A549 (cell line): ENCODE measurements around the gene CELSR1. TPM values are rescaled to one million over a fixed set of nuclear protein-coding genes. Genes with fewer than 3 reads are reported as not detected.

Source experiments
- ATAC-seq, 2 experiments: fragments of 200-7000 bp in 1 of 2; fragments of >200 bp in 1 of 2; cut with Nextera tagmentation in 1 of 2; cut with Tn5 transposase in 1 of 2; 3 replicates each; pipeline versions ENCODE4 v1.8.0 to v1.9.1; 2018 to 2020; ENCODE audit warnings: mild to moderate bottlenecking in 1 of 2, moderate library complexity in 1 of 2
- CTCF ChIA-PET: fragments of 300-600 bp; sonication (Branson Sonifier 250); formaldehyde crosslinking; extraction: SDS; loops from one replicate; lab custom pipeline; 2021; ENCODE audit warnings: antibody characterized with exemption, inconsistent platforms; lab: Yijun Ruan, JAX
- POLR2A ChIA-PET: fragments of 350-600 bp; formaldehyde crosslinking; extraction: SDS; loops from one replicate; lab custom pipeline; 2021; ENCODE audit warnings: antibody characterized with exemption, inconsistent platforms; lab: Yijun Ruan, JAX
- DNase-seq, 2 experiments: peaks; one replicate each; pipeline versions ENCODE4 v3.0.0 to v3.0.0-alpha.2; 2011 to 2016; ENCODE audit warnings: low read depth in 1 of 2, low spot score in 1 of 2
- FAIRE-seq: peaks from 2 replicates; lab custom pipeline; 2011; peaks lifted over from hg19 to GRCh38; lab: Jason Lieb, UNC
- H3K27ac ChIP-seq, 2 experiments: fragments of >200 bp; sonication (Bioruptor Twin); formaldehyde crosslinking; 3 replicates each; pipeline ENCODE4 v1.5.1; 2016 to 2017
- H3K4me1 ChIP-seq: fragments of >200 bp; sonication (Bioruptor Twin); formaldehyde crosslinking; 3 replicates; pipeline ENCODE4 v1.6.1; 2016
- H3K4me2 ChIP-seq: fragments of >200 bp; sonication (Bioruptor Twin); formaldehyde crosslinking; 3 replicates; pipeline ENCODE4 v1.6.1; 2016
- H3K4me3 ChIP-seq: fragments of >200 bp; sonication (Bioruptor Twin); formaldehyde crosslinking; 3 replicates; pipeline ENCODE4 v1.5.1; 2016
- H3K9me3 ChIP-seq: fragments of >200 bp; sonication (Bioruptor Twin); formaldehyde crosslinking; 3 replicates; pipeline ENCODE4 v1.6.1; 2016
- CBX2 ChIP-seq: fragments of 200-600 bp; sonication (generic); IDR thresholded peaks from 2 replicates; pipeline ENCODE4 v1.6.1; 2016; ENCODE audit warnings: low read depth, mild to moderate bottlenecking, borderline replicate concordance
- CBX8 ChIP-seq: fragments of 200-600 bp; sonication (generic); IDR thresholded peaks from 2 replicates; pipeline ENCODE4 v1.6.1; 2016
- CHD4 ChIP-seq: fragments of 200-600 bp; sonication (generic); IDR thresholded peaks from 2 replicates; pipeline ENCODE4 v1.6.1; 2016; ENCODE audit warnings: antibody characterized with exemption, mild to moderate bottlenecking, borderline replicate concordance
- EHMT2 ChIP-seq: fragments of 200-600 bp; sonication (generic); IDR thresholded peaks from 2 replicates; pipeline ENCODE4 v1.6.1; 2016; ENCODE audit warnings: antibody characterized with exemption, low read depth, mild to moderate bottlenecking, moderate library complexity
- FOSB ChIP-seq: fragments of 250-450 bp; sonication (Bioruptor Pico); IDR thresholded peaks from 2 replicates; pipeline ENCODE4 v1.5.0; 2020; ENCODE audit warnings: mild to moderate bottlenecking, moderate library complexity
- HOXA7 ChIP-seq: fragments of 250-450 bp; sonication (Bioruptor Pico); IDR thresholded peaks from 2 replicates; pipeline ENCODE4 v1.5.0; 2020; ENCODE audit warnings: mild to moderate bottlenecking, moderate library complexity
- HOXB13 ChIP-seq: fragments of 250-450 bp; sonication (Bioruptor Pico); IDR thresholded peaks from 2 replicates; pipeline ENCODE4 v1.5.0; 2020; ENCODE audit warnings: low read depth, mild to moderate bottlenecking, moderate library complexity
- MAFK ChIP-seq: fragments of 450-650 bp; IDR thresholded peaks from 2 replicates; pipeline ENCODE4 v1.6.1; 2014; ENCODE audit not compliant: partially characterized antibody
- NFE2L2 ChIP-seq: fragments of 150-350 bp; conservative IDR thresholded peaks from 2 replicates; pipeline ENCODE4 v1.6.1; 2014; ENCODE audit warnings: low read length
- PHF8 ChIP-seq: fragments of 200-600 bp; sonication (generic); IDR thresholded peaks from 2 replicates; pipeline ENCODE4 v1.6.1; 2016; ENCODE audit warnings: low read depth, mild to moderate bottlenecking, antibody characterized with exemption, moderate library complexity, borderline replicate concordance
- RARB ChIP-seq: fragments of 250-450 bp; sonication (Bioruptor Pico); IDR thresholded peaks from 2 replicates; pipeline ENCODE4 v1.8.0; 2021; ENCODE audit warnings: mild to moderate bottlenecking, moderate library complexity
- RCOR1 ChIP-seq: fragments of 150-350 bp; IDR thresholded peaks from 2 replicates; pipeline ENCODE4 v1.6.1; 2014; ENCODE audit warnings: antibody characterized with exemption, low read length, low read depth
- RNF2 ChIP-seq: fragments of 200-600 bp; sonication (generic); IDR thresholded peaks from 2 replicates; pipeline ENCODE4 v1.6.1; 2016; ENCODE audit warnings: low read depth, mild to moderate bottlenecking, antibody characterized with exemption, moderate library complexity, borderline replicate concordance
- SMC3 ChIP-seq: fragments of >200 bp; sonication (Bioruptor Twin); formaldehyde crosslinking; IDR thresholded peaks from 3 replicates; pipeline ENCODE4 v1.6.1; 2018; ENCODE audit warnings: inconsistent platforms
- SREBF2 ChIP-seq: fragments of 450-650 bp; IDR thresholded peaks from 2 replicates; pipeline ENCODE4 v1.6.1; 2014; ENCODE audit warnings: mild to moderate bottlenecking, moderate library complexity
- ZC3H11A ChIP-seq: fragments of 450-650 bp; IDR thresholded peaks from 2 replicates; pipeline ENCODE4 v1.6.1; 2014; ENCODE audit warnings: antibody characterized with exemption, mild to moderate bottlenecking
- ZSCAN20 ChIP-seq: fragments of 250-450 bp; sonication (Bioruptor Pico); IDR thresholded peaks from 2 replicates; pipeline ENCODE4 v1.8.0; 2022; ENCODE audit warnings: mild to moderate bottlenecking, moderate library complexity
- WGBS: methylation state at CpG from one replicate; pipeline ENCODE4 v1.1.6; 2017; ENCODE audit errors: missing lambda C conversion rate; 5-methylcytosine and 5-hydroxymethylcytosine counted together
- polyA plus RNA-seq, 4 experiments: library from polyadenylated mRNA; depleted of rRNA in 3 of 4; stranded (reverse); fragments of >200 nt; fragmentation: RNase III in 1 of 4; extraction: RNeasy Plus Mini Kit Qiagen cat#74134 plus additional on column Dnase treatment in 1 of 4; gene quantifications; 2 replicates in 3 of 4; 3 replicates in 1 of 4; pipeline ENCODE4 v1.2.3, GENCODE V29; 2011 to 2017
- TF ChIP-seq, protein P1 (sequence below): fragments of >200 bp; sonication (Bioruptor Twin); formaldehyde crosslinking; IDR thresholded peaks from 3 replicates; pipeline ENCODE4 v1.6.1; 2016
- TF ChIP-seq, protein P2 (sequence below): fragments of 250-450 bp; sonication (Bioruptor Pico); IDR thresholded peaks from 2 replicates; pipeline ENCODE4 v1.5.0; 2020; ENCODE audit warnings: low read depth, mild to moderate bottlenecking, moderate library complexity
- TF ChIP-seq, protein P3 (sequence below): IDR thresholded peaks from 2 replicates; pipeline ENCODE4 v1.6.1; 2012

Gene CELSR1
- polyA plus RNA-seq, 2 of the 4 experiments (the other 2 are of a cell fraction) = 15.3 to 31.8 TPM

DNA sequence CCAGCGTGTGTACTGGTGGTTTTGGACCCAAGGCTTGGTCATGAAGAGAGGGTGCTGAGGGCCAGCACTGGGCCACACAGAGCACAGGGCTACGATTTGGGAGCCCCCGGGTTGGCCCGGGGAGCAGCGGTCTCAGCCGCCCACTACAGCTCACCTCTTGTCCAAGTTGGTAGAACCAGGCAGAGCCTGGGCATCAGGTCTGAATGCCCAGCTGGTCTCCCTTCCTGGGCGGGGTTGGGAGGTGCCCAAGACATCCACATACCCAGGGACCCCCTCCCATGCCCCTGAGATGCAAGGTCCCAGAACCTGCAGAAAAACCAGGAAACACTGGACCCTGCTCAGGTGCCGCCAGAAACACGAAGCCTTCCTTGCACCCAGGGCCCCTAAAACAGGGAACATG, 18.0 kb downstream of the CELSR1 start:
- no peak for DNase-seq
- H3K27ac ChIP-seq = peak overlapping the region in 1 of 2 experiments; percentile 20; a peak in 2 of 6 replicates
- no peak for TF ChIP-seq SREBF2
- no peak for TF ChIP-seq ZC3H11A
- TF ChIP-seq CHD4 = no peak
- TF ChIP-seq CBX8 = no peak
- no peak overlapping the region for H3K4me2 ChIP-seq
- H3K4me3 ChIP-seq = no peak overlapping the region
- POLR2A ChIA-PET = no interaction called here
- ATAC-seq = no peak
- 100% methylated on average over 8 of the region's 9 CpGs for WGBS
- CTCF ChIA-PET = interaction anchor here (0.8 kb wide), 1 partner anchor 11 kb away, joined by 3 read pairs; no protein-coding TSS in a partner anchor
- H3K9me3 ChIP-seq = no peaks in the 10 kb centered on the region
- FAIRE-seq = no peak
- peaks cover 28% of the 10 kb centered on the region for H3K4me1 ChIP-seq

DNA sequence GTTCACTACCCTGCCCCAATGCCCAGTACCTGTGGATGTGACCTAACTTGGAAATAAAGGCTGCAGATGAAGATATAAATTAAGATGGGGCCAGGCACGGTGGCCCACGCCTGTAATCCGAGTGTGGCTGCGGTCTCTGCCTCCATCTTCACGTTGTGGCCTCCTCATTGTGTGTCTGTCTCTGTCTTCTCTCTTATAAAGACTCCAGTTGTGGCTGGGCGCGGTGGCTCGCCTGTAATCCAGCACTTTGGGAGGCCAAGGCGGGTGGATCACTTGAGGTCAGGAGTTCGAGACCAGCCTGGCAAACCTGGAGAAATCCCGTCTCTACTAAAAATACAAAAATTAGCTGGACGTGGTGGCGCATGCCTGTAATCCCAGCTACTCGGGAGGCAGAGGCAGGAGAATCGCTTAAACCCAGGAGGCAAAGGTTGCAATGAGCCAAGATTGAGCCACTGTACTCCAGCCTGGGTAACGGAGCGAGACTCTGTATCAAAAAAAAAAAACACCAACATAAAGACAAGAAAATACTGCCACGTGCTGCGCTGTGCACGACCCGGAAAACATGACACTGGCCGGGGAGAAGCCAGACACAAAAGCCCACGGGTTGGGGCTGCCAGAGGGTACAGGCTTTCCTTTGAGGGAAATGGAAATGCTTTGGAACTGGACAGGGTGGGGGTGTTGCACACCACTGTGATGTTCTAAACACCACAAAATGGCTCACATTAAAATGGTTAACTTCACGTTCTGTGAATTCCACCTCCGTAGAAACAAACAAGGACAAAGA, 18.7 kb downstream of the CELSR1 start:
- 92% methylated on average over 25 of the region's 25 CpGs for WGBS
- Histone ChIP-seq H3K27ac (peak overlapping the region in 1 of 2 experiments; percentile 16; a peak in 2 of 6 replicates), H3K4me1 (peaks cover 28% of the 10 kb centered on the region), H3K4me3 (no peak overlapping the region), H3K9me3 (no peaks in the 10 kb centered on the region)
- CTCF ChIA-PET = interaction anchor here (0.8 kb wide), 1 partner anchor 12 kb away, joined by 3 read pairs; no protein-coding TSS in a partner anchor
- no peak for ATAC-seq
- DNase-seq = no peak
- TF ChIP-seq RCOR1 = no peak
- TF ChIP-seq EHMT2 = no peak
- no peak for TF ChIP-seq CBX2
- TF ChIP-seq RARB (CRISPR knock-in tag) = no peak
- TF ChIP-seq, protein P1, sequence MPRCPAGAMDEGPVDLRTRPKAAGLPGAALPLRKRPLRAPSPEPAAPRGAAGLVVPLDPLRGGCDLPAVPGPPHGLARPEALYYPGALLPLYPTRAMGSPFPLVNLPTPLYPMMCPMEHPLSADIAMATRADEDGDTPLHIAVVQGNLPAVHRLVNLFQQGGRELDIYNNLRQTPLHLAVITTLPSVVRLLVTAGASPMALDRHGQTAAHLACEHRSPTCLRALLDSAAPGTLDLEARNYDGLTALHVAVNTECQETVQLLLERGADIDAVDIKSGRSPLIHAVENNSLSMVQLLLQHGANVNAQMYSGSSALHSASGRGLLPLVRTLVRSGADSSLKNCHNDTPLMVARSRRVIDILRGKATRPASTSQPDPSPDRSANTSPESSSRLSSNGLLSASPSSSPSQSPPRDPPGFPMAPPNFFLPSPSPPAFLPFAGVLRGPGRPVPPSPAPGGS = no peak
- TF ChIP-seq MAFK = no peak
- TF ChIP-seq RNF2 = no peak
- no peak for TF ChIP-seq FOSB (CRISPR knock-in tag)
- no peak for TF ChIP-seq NFE2L2
- TF ChIP-seq HOXA7 (CRISPR knock-in tag) = no peak
- TF ChIP-seq, protein P2, sequence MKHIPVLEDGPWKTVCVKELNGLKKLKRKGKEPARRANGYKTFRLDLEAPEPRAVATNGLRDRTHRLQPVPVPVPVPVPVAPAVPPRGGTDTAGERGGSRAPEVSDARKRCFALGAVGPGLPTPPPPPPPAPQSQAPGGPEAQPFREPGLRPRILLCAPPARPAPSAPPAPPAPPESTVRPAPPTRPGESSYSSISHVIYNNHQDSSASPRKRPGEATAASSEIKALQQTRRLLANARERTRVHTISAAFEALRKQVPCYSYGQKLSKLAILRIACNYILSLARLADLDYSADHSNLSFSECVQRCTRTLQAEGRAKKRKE (CRISPR knock-in tag) = no peak
- no peak for TF ChIP-seq PHF8
- TF ChIP-seq, all 56 proteins: peak for 0
- H3K4me2 ChIP-seq = no peak overlapping the region
- no peak for FAIRE-seq
- POLR2A ChIA-PET = no interaction called here

DNA sequence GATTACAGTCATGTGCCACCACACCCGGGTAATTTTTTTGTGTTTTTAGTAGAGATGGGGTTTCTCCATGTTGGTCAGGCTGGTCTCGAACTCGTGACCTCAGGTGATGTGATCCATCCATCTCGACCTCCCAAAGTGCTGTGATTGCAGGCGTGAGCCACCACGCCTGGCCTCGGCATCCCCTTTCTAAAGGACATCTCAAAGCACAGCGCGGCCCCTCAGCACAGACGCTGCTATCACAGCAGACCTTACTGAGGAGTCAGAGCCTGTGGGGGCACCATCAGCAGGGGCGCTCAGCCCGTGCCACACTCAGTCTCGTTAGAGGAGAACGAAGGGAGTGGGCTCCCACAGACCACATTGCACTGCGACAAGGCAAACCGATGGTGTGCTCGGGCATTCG, 19.4 kb downstream of the CELSR1 start:
- 92% methylated on average over 14 of the region's 18 CpGs for WGBS
- DNase-seq (no peak), ATAC-seq (no peak), FAIRE-seq (no peak)
- TF ChIP-seq ZSCAN20 (CRISPR knock-in tag) (no peak), SMC3 (no peak), HOXB13 (CRISPR knock-in tag) (no peak)
- TF ChIP-seq, protein P3, sequence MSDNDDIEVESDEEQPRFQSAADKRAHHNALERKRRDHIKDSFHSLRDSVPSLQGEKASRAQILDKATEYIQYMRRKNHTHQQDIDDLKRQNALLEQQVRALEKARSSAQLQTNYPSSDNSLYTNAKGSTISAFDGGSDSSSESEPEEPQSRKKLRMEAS = no peak
- H3K4me2 ChIP-seq = no peak overlapping the region
- H3K4me3 ChIP-seq = no peak overlapping the region
- ChIA-PET CTCF (no interaction called here), POLR2A (no interaction called here)
- H3K27ac ChIP-seq = 0 out of 6 replicates have a peak overlapping the region, but pooled peaks of 1 of the 2 experiments have one; percentile 16
- H3K4me1 ChIP-seq = peaks cover 27% of the 10 kb centered on the region
- H3K9me3 ChIP-seq = no peaks in the 10 kb centered on the region
